Glutamatergic neuron (in vitro differentiated cells): Measurements from ENCODE around the gene CCDC141. TPM values are rescaled to one million over a fixed set of nuclear protein-coding genes. Genes with fewer than 3 reads are reported as not detected.
"Not testable (repeated sequence)": the region's sequence is repeated elsewhere in the genome, so short reads cannot be mapped to it uniquely, and the experiment has no call there.

Experiments used
- DNase-seq: peaks from one replicate; pipeline ENCODE4 v3.0.0; 2022
- H3K27ac Mint-ChIP-seq: one replicate; pipeline ENCODE4 v1.8.0; 2020; ENCODE audit warnings: mild to moderate bottlenecking, mixed read lengths, inconsistent platforms; ENCODE audit not compliant: unreplicated experiment
- H3K27me3 Mint-ChIP-seq: one replicate; pipeline ENCODE4 v1.8.0; 2020; ENCODE audit warnings: mild to moderate bottlenecking, moderate library complexity, mixed read lengths, inconsistent platforms; ENCODE audit not compliant: unreplicated experiment
- H3K36me3 Mint-ChIP-seq: one replicate; pipeline ENCODE4 v1.8.0; 2020; ENCODE audit warnings: mild to moderate bottlenecking, mixed read lengths, inconsistent platforms; ENCODE audit not compliant: unreplicated experiment
- H3K4me1 Mint-ChIP-seq: one replicate; pipeline ENCODE4 v1.8.0; 2020; ENCODE audit warnings: mild to moderate bottlenecking, low read depth, mixed read lengths, inconsistent platforms; ENCODE audit not compliant: unreplicated experiment
- H3K4me3 Mint-ChIP-seq: one replicate; pipeline ENCODE4 v1.8.0; 2020; ENCODE audit warnings: mild to moderate bottlenecking, mixed read lengths, inconsistent platforms; ENCODE audit not compliant: unreplicated experiment
- H3K9me3 Mint-ChIP-seq: one replicate; pipeline ENCODE4 v1.8.0; 2020; ENCODE audit warnings: mild to moderate bottlenecking, moderate library complexity, mixed read lengths, inconsistent platforms; ENCODE audit not compliant: unreplicated experiment
- CTCF ChIP-seq: fragments of 200-600 bp; sonication (generic); IDR thresholded peaks from one replicate; pipeline ENCODE4 v1.5.0; 2021; ENCODE audit not compliant: partially characterized antibody, unreplicated experiment
- total RNA-seq: library from RNA; stranded (reverse); fragmentation: NEBNext Ultra II Directional; extraction: Animal tissue kit (Norgen Biotek cat#: 25700); gene quantifications from one replicate; pipeline ENCODE4 v1.2.1, GENCODE V29; 2021; ENCODE audit not compliant: unreplicated experiment

Gene CCDC141
- total RNA-seq, 1 donor from 2014 or later, result 0.51 TPM

- H3K9me3 Mint-ChIP-seq, result no peaks in the 10 kb centered on the region
- peaks cover 2% of the 10 kb centered on the region for H3K4me1 Mint-ChIP-seq
- DNase-seq, result no peak
- H3K36me3 Mint-ChIP-seq, result no peaks in the 10 kb centered on the region
- H3K4me3 Mint-ChIP-seq, result no peak overlapping the region
- TF ChIP-seq CTCF, result no peak
- H3K27me3 Mint-ChIP-seq, result no peaks in the 10 kb centered on the region
- no peak overlapping the region for H3K27ac Mint-ChIP-seq
Measured at GRCh38 chr2:179051250-179051649, 1.3 kb upstream of the CCDC141 start.

- Mint-ChIP-seq H3K4me3 (no peak overlapping the region), H3K27me3 (no peaks in the 10 kb centered on the region), H3K4me1 (peaks cover 2% of the 10 kb centered on the region), H3K36me3 (no peaks in the 10 kb centered on the region), H3K9me3 (no peaks in the 10 kb centered on the region), H3K27ac (no peak overlapping the region)
- no peak for DNase-seq
- no peak for TF ChIP-seq CTCF
Measured at GRCh38 chr2:179050755-179051154, 818 bp upstream of the CCDC141 start.

GRCh38 chr2:179049203-179049545, 763 bp downstream of the CCDC141 start:
- no peaks in the 10 kb centered on the region for H3K27me3 Mint-ChIP-seq
- H3K27ac Mint-ChIP-seq, result no peak overlapping the region
- H3K36me3 Mint-ChIP-seq, result no peaks in the 10 kb centered on the region
- TF ChIP-seq CTCF, result no peak
- peaks cover 2% of the 10 kb centered on the region for H3K4me1 Mint-ChIP-seq
- H3K9me3 Mint-ChIP-seq, result no peaks in the 10 kb centered on the region
- DNase-seq, result no peak
- H3K4me3 Mint-ChIP-seq, result no peak overlapping the region

GRCh38 chr2:179048099-179048498, 1.8 kb downstream of the CCDC141 start:
- H3K4me3 Mint-ChIP-seq, result no peak overlapping the region

DNA sequence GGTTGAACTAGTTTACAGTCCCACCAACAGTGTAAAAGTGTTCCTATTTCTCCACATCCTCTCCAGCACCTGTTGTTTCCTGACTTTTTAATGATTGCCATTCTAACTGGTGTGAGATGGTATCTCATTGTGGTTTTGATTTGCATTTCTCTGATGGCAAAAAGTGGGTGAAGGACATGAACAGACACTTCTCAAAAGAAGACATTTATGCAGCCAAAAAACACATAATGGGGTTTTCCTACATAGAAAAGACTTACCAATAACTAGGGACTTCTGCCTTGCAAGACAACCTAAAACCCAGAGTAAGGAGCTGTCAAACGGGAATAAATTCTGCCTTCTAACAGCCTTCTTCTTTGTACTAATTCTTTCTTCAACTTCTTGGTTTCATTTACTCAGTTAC, 4.3 kb downstream of the CCDC141 start:
- not testable (repeated sequence) for DNase-seq, H3K4me3 Mint-ChIP-seq, H3K4me1 Mint-ChIP-seq, H3K36me3 Mint-ChIP-seq, H3K27ac Mint-ChIP-seq, H3K27me3 Mint-ChIP-seq, H3K9me3 Mint-ChIP-seq

More at GRCh38 chr2:179048099-179048498, 1.8 kb downstream of the CCDC141 start:
- H3K27me3 Mint-ChIP-seq, result no peaks in the 10 kb centered on the region
- DNase-seq, result no peak
- no peaks in the 10 kb centered on the region for H3K36me3 Mint-ChIP-seq
- peaks cover 2% of the 10 kb centered on the region for H3K4me1 Mint-ChIP-seq
- H3K9me3 Mint-ChIP-seq, result no peaks in the 10 kb centered on the region
- H3K27ac Mint-ChIP-seq, result no peak overlapping the region
- TF ChIP-seq CTCF, result no peak

DNA sequence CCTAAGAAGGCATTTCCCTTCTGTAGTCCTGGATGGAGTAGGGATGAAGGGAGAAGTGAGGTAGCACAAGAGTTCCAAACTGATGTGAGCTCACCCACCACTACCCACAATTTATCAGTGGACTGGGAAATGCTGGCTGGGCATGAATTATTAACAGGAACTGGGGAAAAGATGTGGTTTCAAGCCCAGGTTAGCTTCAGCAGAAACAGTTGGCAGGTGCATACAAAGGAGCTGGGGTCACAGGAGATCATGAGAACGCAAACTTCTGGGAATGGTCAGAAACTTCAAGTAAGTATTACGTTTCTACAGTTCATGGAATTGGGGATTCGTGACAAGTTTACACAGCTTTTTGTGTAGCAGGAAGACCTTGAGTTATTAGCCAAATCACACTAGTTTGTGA, 5.4 kb downstream of the CCDC141 start:
- Mint-ChIP-seq H3K27me3 (no peaks in the 10 kb centered on the region), H3K27ac (no peak overlapping the region), H3K36me3 (no peaks in the 10 kb centered on the region), H3K4me1 (no peaks in the 10 kb centered on the region), H3K9me3 (no peaks in the 10 kb centered on the region), H3K4me3 (no peak overlapping the region)
- no peak for DNase-seq
- no peak for TF ChIP-seq CTCF
